Hepatocyte (in vitro differentiated cells): ENCODE measurements around the gene ACYP2.

ENCODE experiments used
- EZH2 ChIP-seq: fragments of 200-600 bp; sonication (generic); IDR thresholded peaks from 2 replicates; pipeline ENCODE4 v1.6.1; 2016; ENCODE audit warnings: antibody characterized with exemption, mild to moderate bottlenecking, borderline replicate concordance
- EZH2phosphoT487 ChIP-seq: fragments of 200-600 bp; sonication (generic); IDR thresholded peaks from one replicate; pipeline ENCODE4 v1.6.1; 2018; ENCODE audit warnings: antibody characterized with exemption, mild to moderate bottlenecking, low read depth, moderate library complexity; ENCODE audit not compliant: unreplicated experiment, severe bottlenecking
- TF ChIP-seq, protein P1 (sequence below): fragments of 200-600 bp; sonication (generic); IDR thresholded peaks from 2 replicates; pipeline ENCODE4 v1.5.1; 2016; ENCODE audit warnings: antibody characterized with exemption, mild to moderate bottlenecking; ENCODE audit not compliant: poor library complexity

DNA sequence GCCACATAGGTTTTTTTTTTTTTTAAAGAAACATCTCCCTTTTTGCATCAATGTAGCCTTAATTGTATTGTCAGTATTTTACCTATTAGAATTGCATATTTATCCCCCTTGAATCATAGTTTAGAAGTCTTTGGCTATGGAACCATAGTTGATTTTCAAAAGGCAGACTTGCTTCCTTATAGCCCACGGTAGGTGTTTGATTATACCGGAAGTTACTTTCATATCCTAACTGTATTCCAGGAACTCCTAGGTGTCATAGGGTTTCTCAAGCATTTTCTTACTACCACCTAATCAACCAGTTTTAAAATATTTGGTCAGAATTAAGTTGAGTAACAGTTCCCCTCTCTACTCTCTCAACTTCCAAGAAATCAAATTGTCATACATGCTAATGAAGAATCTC is 227.2 kb downstream of the ACYP2 start:
- TF ChIP-seq, protein P1, sequence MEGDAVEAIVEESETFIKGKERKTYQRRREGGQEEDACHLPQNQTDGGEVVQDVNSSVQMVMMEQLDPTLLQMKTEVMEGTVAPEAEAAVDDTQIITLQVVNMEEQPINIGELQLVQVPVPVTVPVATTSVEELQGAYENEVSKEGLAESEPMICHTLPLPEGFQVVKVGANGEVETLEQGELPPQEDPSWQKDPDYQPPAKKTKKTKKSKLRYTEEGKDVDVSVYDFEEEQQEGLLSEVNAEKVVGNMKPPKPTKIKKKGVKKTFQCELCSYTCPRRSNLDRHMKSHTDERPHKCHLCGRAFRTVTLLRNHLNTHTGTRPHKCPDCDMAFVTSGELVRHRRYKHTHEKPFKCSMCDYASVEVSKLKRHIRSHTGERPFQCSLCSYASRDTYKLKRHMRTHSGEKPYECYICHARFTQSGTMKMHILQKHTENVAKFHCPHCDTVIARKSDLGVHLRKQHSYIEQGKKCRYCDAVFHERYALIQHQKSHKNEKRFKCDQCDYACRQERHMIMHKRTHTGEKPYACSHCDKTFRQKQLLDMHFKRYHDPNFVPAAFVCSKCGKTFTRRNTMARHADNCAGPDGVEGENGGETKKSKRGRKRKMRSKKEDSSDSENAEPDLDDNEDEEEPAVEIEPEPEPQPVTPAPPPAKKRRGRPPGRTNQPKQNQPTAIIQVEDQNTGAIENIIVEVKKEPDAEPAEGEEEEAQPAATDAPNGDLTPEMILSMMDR, result no peak
- no peak for TF ChIP-seq EZH2
- TF ChIP-seq EZH2phosphoT487, result no peak
